G401.6 (cell line): Measurements from ENCODE around the gene PTPRD.
"Not testable (repeated sequence)": the region's sequence is repeated elsewhere in the genome, so short reads cannot be mapped to it uniquely, and the experiment has no call there.

Source experiments
- FAIRE-seq: peaks from 2 replicates; lab custom pipeline; 2012; peaks lifted over from hg19 to GRCh38; lab: Jason Lieb, UNC

The PTPRD gene

GRCh38 chr9:9951556-9952160, 661.1 kb downstream of the PTPRD start:
- no peak for FAIRE-seq

- no peak for FAIRE-seq
Measured at GRCh38 chr9:9950813-9951212, 662.0 kb downstream of the PTPRD start.

GRCh38 chr9:9949978-9950377, 662.8 kb downstream of the PTPRD start:
- FAIRE-seq = no peak

DNA sequence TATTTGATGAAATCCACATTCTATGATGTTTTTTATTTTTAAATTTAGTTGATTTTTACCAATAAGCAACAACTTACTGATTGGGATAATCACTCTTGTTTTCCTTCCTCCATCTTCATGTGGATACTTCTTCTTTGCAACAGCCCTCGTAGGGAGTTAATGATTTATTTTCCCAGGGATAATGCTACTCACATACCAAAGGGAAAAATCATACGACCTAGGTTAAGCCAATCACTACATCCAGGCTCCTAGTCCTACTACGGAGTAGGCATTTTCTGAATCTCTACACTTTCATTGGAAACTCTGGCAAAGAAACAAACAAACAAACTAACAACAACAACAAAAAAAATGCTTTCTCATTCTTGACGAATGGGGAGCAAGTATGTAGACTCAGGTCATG, 663.4 kb downstream of the PTPRD start:
- FAIRE-seq = no peak

GRCh38 chr9:9945966-9946365, 666.8 kb downstream of the PTPRD start:
- FAIRE-seq = no peak

DNA sequence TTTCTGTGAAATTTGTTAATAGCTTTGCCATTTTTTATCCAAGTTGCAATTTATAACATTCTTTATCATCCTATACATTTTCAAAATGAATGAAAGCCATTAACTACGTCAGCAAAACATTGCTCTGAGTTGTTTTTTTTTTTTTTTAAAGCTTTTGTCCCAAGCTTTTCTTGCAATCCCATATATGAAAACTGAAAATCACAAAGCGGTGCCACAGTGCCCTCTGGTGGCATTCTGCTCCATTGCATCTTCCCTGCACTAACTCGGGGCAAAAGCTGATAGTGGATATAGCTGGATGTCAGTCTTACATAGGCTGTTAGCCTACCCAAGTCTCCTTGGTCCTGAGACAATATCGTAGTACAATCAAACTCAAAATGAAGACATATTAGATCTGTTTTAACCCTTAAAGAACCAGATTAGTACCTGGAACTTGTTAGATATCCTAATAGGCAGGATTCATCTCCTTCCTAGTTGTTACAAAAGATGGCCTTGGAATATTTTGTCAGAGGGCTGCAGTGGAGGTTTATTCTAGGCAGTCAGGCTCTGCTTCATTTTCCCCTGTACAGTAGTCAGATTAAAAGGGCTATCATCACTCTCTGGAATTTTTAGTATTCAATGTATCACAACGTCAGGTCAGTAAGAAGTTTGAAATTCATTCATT, 669.9 kb downstream of the PTPRD start:
- peak; percentile 74 for FAIRE-seq

GRCh38 chr9:9938432-9938831, 674.4 kb downstream of the PTPRD start:
- FAIRE-seq = no peak

DNA sequence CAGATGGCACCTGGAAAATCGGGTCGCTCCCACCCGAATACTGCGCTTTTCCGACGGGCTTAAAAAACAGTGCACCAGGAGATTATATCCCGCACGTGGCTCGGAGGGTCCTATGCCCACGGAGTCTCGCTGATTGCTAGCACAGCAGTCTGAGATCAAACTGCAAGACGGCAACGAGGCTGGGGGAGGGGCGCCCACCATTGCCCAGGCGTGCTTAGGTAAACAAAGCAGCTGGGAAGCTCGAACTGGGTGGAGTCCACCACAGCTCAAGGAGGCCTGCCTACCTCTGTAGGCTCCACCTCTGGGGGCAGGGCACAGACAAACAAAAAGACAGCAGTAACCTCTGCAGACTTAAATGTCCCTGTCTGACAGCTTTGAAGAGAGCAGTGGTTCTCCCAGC, 681.3 kb downstream of the PTPRD start:
- not testable (repeated sequence) for FAIRE-seq

- no peak for FAIRE-seq
Measured at GRCh38 chr9:9924376-9924775, 688.4 kb downstream of the PTPRD start.

DNA sequence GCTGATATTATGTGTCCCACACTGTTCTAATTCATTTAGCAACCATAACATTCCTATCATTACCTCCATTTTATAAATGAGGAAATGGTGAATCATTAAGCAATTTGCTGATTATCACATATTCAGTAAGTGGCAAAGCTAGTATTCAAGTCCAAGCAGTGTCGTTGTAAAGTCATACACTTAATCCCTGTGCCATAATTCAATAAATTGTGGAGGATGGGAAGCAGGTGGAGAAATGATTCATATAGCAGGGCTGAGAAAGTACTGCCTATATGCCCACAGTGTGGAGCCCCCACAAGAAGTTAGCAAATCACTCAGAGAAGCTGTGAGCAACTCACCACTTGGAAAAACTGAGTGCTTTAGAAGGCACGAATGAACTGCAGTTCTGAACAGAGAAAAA, 691.0 kb downstream of the PTPRD start:
- FAIRE-seq = no peak

GRCh38 chr9:9920425-9921060, 692.3 kb downstream of the PTPRD start:
- no peak for FAIRE-seq

- no peak for FAIRE-seq
Measured at GRCh38 chr9:9919174-9919775, 693.5 kb downstream of the PTPRD start.

- FAIRE-seq = no peak
Measured at GRCh38 chr9:9917400-9917799, 695.4 kb downstream of the PTPRD start.

DNA sequence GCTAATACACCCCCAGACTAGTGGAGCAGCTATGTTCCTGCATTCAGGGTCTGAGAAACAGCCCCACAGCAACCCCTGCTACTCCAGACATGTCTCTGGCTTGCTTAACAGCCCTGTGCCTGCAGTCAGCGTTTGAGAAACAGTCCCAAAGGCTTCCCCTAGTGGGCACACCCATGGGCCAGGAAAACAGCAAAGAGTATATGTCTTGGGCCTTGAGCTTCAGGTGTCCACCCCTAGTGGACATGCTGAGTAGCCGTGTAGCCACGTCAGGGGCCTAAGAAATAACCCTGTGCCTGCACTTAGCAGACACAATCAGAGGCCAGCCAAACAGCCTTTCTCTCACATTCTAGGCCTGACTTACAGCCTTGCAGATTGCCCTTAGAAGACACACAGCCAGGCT, 698.6 kb downstream of the PTPRD start:
- FAIRE-seq = no peak

GRCh38 chr9:9913276-9913832, 699.4 kb downstream of the PTPRD start:
- FAIRE-seq = no peak

DNA sequence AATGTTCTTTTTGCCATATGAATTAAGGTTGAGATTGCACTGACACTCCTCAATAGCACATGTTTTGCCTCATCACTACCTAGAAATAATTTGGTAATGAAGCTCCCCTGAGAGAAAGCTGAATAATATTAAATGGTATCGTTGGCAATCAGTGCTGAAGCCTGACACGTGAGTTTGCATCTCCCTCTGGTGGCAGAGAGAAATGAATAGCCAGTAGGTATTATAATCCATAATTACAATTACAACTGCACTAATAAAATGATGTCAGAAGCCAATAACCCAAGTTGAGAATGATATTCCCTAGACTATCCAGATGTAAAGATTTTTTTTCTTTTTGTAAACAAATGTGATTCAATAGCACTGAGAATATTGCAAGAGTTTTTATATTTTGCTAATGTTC, 700.3 kb downstream of the PTPRD start:
- no peak for FAIRE-seq

DNA sequence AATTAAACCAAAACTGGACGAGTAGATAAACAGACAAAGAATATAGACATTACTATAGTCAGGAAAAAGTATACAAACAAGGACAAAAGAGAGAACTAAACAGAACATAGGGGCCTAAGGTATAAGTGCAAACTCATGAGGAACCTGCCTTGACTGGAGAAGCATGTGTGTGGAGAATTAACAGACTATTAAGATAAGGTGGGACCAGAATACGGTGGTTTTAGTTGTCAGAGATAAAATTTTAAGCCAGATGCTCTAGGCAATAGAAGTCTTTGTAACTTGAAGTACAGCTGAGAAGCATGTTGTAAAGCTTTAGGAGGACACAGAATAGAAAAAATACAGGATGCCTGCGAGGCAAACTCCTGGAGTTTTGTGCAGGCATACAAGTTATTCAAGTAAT, 707.1 kb downstream of the PTPRD start:
- FAIRE-seq = no peak

GRCh38 chr9:9904041-9904440, 708.8 kb downstream of the PTPRD start:
- no peak for FAIRE-seq

- FAIRE-seq = no peak
Measured at GRCh38 chr9:9901624-9902023, 711.2 kb downstream of the PTPRD start.

DNA sequence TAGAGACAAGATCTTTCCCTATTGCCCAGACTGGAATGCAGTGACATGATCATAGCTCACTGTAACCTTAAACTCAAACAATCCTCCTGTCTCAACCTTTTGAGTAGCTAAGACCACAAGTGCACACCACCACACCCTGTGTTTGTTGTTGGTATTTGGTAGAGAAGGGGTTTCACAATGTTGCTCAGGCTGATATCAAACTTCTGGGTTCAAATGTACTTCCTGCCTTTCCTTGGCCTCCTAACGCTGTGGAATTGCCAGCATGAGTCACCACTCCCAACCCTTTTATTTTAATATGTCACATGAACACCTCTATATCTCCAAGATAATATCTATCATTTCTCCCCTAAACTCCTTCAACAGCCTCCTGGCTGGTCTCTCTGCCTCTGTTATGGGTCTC, 719.0 kb downstream of the PTPRD start:
- no peak for FAIRE-seq

DNA sequence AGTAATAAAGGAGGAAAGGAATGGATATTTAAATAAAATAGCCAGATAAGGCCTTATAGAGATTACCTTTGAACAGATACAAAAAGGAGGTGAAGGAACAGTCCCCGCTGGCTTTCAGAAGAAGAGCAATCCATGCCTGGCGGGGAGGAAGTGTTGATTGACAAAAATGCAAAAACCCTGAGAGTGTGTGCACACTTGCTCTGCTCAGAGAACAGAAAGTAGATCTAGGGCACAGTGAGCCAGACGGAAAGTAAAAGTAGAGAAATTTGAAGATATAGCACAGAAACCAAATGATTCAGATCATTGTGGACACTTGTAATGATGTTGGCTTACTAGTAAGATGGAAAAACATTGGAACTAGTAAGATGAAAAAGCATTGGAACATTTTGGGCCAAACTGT, 720.6 kb downstream of the PTPRD start:
- no peak for FAIRE-seq

DNA sequence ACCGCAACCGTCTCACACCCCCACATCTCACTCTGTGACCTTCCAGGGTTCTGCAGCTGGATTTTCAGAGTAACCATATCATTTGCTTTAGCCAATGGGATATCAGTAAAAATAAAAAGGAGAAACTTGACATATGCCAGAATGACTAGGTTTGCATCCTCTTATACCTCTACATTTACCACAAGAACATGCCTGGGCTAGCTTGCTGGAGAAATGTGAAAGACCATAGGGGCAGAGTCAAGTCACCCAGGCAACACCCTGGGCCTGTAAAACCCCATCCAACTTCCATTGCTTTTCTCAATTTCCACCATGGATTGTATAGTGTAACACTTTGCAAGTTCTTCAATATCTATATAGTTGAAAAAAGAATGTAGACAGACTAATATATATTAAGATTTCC, 731.1 kb downstream of the PTPRD start:
- FAIRE-seq = no peak

GRCh38 chr9:9874270-9874669, 738.5 kb downstream of the PTPRD start:
- FAIRE-seq = no peak
